ENCODE data around the gene SIRPD.
A peak's percentile ranks its signal among the peaks of the same experiment; 100 is the strongest.

SIRPD gene

GRCh38 chr20:1505361-1505760, 52.1 kb downstream of the SIRPD start:
- Histone ChIP-seq H3K36me3 (ENCODE audit: insufficient read depth, low read length) (no peaks in the 10 kb centered on the region), H3K27ac (ENCODE audit: low read depth, low read length, poor library complexity, severe bottlenecking) (no peak overlapping the region), H3K9ac (ENCODE audit: low read length) (no peak overlapping the region), H3K4me3 (ENCODE audit: low read depth, low read length, poor library complexity, severe bottlenecking) (no peak overlapping the region), H3K27me3 (ENCODE audit: insufficient read depth, low read length) (0 out of 2 replicates have a peak, but pooled peaks cover 3% of the 10 kb centered on the region), H3F3A (ENCODE audit: insufficient read depth, low read length) (no peaks in the 10 kb centered on the region), H2AFZ (ENCODE audit: low read length) (no peak overlapping the region), H3K79me2 (ENCODE audit: insufficient read depth, low read length) (no peaks in the 10 kb centered on the region), H3K4me1 (ENCODE audit: insufficient read depth, low read length, severe bottlenecking) (no peaks in the 10 kb centered on the region), H3K9me2 (ENCODE audit: low read depth, low read length) (no peaks in the 10 kb centered on the region), H4K20me1 (ENCODE audit: insufficient read depth, low read length) (no peaks in the 10 kb centered on the region), H3K4me2 (ENCODE audit: low read length) (no peak overlapping the region), H3K9me3 (ENCODE audit: low read length) (no peaks in the 10 kb centered on the region)
- no peak for TF ChIP-seq CTCF (IDR thresholded peaks at IDR 0.05; ENCODE audit: low read length)
- TF ChIP-seq EZH2 (IDR thresholded peaks at IDR 0.05; ENCODE audit: borderline replicate concordance, low read length): no peak

- H2AFZ ChIP-seq (ENCODE audit: low read length): no peak overlapping the region
Observed at GRCh38 chr20:1503564-1504227, 53.8 kb downstream of the SIRPD start.

GRCh38 chr20:1500496-1500895, 57.0 kb downstream of the SIRPD start:
- H3K9ac ChIP-seq (ENCODE audit: low read length): no peak overlapping the region
- no peak overlapping the region for H3K4me2 ChIP-seq (ENCODE audit: low read length)
- no peak overlapping the region for H2AFZ ChIP-seq (ENCODE audit: low read length)
- H3K4me1 ChIP-seq (ENCODE audit: insufficient read depth, low read length, severe bottlenecking): no peaks in the 10 kb centered on the region
- no peaks in the 10 kb centered on the region for H3K79me2 ChIP-seq (ENCODE audit: insufficient read depth, low read length)
- no peaks in the 10 kb centered on the region for H3K9me3 ChIP-seq (ENCODE audit: low read length)
- H4K20me1 ChIP-seq (ENCODE audit: insufficient read depth, low read length): no peaks in the 10 kb centered on the region
- no peaks in the 10 kb centered on the region for H3F3A ChIP-seq (ENCODE audit: insufficient read depth, low read length)
- no peaks in the 10 kb centered on the region for H3K9me2 ChIP-seq (ENCODE audit: low read depth, low read length)
- no peak for TF ChIP-seq CTCF (IDR thresholded peaks at IDR 0.05; ENCODE audit: low read length)
- no peak overlapping the region for H3K4me3 ChIP-seq (ENCODE audit: low read depth, low read length, poor library complexity, severe bottlenecking)
- no peak overlapping the region for H3K27ac ChIP-seq (ENCODE audit: low read depth, low read length, poor library complexity, severe bottlenecking)
- no peaks in the 10 kb centered on the region for H3K27me3 ChIP-seq (ENCODE audit: insufficient read depth, low read length)
- no peaks in the 10 kb centered on the region for H3K36me3 ChIP-seq (ENCODE audit: insufficient read depth, low read length)

More at GRCh38 chr20:1503564-1504227, 53.8 kb downstream of the SIRPD start:
- no peaks in the 10 kb centered on the region for H3K79me2 ChIP-seq (ENCODE audit: insufficient read depth, low read length)
- H3K27ac ChIP-seq (ENCODE audit: low read depth, low read length, poor library complexity, severe bottlenecking): no peak overlapping the region
- H3K9me3 ChIP-seq (ENCODE audit: low read length): no peaks in the 10 kb centered on the region
- peak; percentile 99 for TF ChIP-seq CTCF (IDR thresholded peaks at IDR 0.05; ENCODE audit: low read length)
- no peak for TF ChIP-seq EZH2 (IDR thresholded peaks at IDR 0.05; ENCODE audit: borderline replicate concordance, low read length)
- no peak overlapping the region for H3K4me3 ChIP-seq (ENCODE audit: low read depth, low read length, poor library complexity, severe bottlenecking)
- H3K27me3 ChIP-seq (ENCODE audit: insufficient read depth, low read length): 0 out of 2 replicates have a peak, but pooled peaks cover 3% of the 10 kb centered on the region
- H3K36me3 ChIP-seq (ENCODE audit: insufficient read depth, low read length): no peaks in the 10 kb centered on the region
- H3F3A ChIP-seq (ENCODE audit: insufficient read depth, low read length): no peaks in the 10 kb centered on the region
- no peaks in the 10 kb centered on the region for H3K9me2 ChIP-seq (ENCODE audit: low read depth, low read length)
- no peak overlapping the region for H3K9ac ChIP-seq (ENCODE audit: low read length)
- no peak overlapping the region for H3K4me2 ChIP-seq (ENCODE audit: low read length)
- H4K20me1 ChIP-seq (ENCODE audit: insufficient read depth, low read length): no peaks in the 10 kb centered on the region
- no peaks in the 10 kb centered on the region for H3K4me1 ChIP-seq (ENCODE audit: insufficient read depth, low read length, severe bottlenecking)
